ENCODE results near the gene ZNRF1.

GRCh38 chr16:75087375-75087979 is 88.7 kb downstream of the ZNRF1 start:
- TF ChIP-seq, protein P1, sequence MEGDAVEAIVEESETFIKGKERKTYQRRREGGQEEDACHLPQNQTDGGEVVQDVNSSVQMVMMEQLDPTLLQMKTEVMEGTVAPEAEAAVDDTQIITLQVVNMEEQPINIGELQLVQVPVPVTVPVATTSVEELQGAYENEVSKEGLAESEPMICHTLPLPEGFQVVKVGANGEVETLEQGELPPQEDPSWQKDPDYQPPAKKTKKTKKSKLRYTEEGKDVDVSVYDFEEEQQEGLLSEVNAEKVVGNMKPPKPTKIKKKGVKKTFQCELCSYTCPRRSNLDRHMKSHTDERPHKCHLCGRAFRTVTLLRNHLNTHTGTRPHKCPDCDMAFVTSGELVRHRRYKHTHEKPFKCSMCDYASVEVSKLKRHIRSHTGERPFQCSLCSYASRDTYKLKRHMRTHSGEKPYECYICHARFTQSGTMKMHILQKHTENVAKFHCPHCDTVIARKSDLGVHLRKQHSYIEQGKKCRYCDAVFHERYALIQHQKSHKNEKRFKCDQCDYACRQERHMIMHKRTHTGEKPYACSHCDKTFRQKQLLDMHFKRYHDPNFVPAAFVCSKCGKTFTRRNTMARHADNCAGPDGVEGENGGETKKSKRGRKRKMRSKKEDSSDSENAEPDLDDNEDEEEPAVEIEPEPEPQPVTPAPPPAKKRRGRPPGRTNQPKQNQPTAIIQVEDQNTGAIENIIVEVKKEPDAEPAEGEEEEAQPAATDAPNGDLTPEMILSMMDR (IDR thresholded peaks at IDR 0.05), result no peak
- no peak for TF ChIP-seq POLR2A (IDR thresholded peaks at IDR 0.05; ENCODE audit: low read length)
- TF ChIP-seq SMC3 (IDR thresholded peaks at IDR 0.05), result no peak
- no peak for TF ChIP-seq RNF2 (IDR thresholded peaks at IDR 0.05; ENCODE audit: borderline replicate concordance, low read depth)
- no peak for TF ChIP-seq CHD2 (IDR thresholded peaks at IDR 0.05; ENCODE audit: low read length, partially characterized antibody)
- TF ChIP-seq, protein P2, sequence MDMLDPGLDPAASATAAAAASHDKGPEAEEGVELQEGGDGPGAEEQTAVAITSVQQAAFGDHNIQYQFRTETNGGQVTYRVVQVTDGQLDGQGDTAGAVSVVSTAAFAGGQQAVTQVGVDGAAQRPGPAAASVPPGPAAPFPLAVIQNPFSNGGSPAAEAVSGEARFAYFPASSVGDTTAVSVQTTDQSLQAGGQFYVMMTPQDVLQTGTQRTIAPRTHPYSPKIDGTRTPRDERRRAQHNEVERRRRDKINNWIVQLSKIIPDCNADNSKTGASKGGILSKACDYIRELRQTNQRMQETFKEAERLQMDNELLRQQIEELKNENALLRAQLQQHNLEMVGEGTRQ (IDR thresholded peaks at IDR 0.05), result no peak
- no peak for TF ChIP-seq CBX8 (IDR thresholded peaks at IDR 0.05)
- no peak for TF ChIP-seq NR3C1 (IDR thresholded peaks at IDR 0.05)
- no peak for TF ChIP-seq BCL3 (IDR thresholded peaks at IDR 0.05)
- no peak for TF ChIP-seq EP300 (IDR thresholded peaks at IDR 0.05)
- TF ChIP-seq BHLHE40 (IDR thresholded peaks at IDR 0.05; ENCODE audit: low read depth, low read length), result no peak
- no peak for TF ChIP-seq REST (IDR thresholded peaks at IDR 0.05)

Data from A549 (cell line).